Measurements from ENCODE around the gene TRPM7. TPM values are rescaled to one million over a fixed set of nuclear protein-coding genes. Genes with fewer than 3 reads are reported as not detected.

TRPM7 gene
- total and polyA plus RNA-seq, 7 donors = 3.7 to 53.7 (median 32.2) TPM

DNA sequence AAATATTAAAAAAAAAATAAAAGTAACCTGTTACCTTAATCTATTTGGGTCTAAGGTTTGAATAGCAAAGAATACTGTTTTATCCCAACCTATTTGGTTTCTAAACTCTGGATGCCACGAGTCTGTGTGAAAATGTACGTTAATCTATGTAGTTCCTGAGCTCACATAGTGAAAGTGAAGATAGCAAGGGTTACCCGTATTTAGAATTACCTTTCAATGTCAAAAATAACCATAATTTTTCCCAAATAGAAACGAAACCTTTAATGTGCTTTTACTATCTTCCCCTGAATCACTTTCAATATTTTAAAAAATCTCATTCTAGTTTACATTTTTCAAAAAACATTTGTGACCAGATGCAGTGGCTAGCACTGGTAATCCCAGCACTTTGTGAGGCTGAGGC is 134.4 kb downstream of the TRPM7 start:
- H3K4me3 ChIP-seq = no peak overlapping the region

DNA sequence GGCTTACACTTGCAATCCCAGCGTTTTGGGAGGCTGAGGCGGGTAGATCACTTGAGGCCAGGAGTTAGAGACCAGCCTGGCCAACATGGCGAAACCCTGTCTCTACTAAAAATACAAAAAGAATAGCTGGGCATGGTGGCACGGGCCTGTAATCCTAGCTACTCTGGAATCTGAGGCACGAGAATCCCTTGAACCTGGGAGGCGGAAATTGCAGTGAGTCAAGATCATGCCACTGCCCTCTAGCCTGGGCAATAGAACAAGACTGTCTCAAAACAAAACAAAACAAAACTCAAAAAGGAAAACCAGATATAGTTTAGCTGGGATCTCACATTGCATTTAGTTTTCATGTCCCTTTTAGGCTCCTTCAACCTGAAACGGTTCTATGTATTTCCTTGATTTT is 137.3 kb downstream of the TRPM7 start:
- Histone ChIP-seq H3K36me3 (no peaks in the 10 kb centered on the region), H3K4me1 (no peaks in the 10 kb centered on the region), H3K4me3 (no peak overlapping the region), H3K27me3 (no peaks in the 10 kb centered on the region), H3K27ac (no peak overlapping the region), H3K9me3 (no peaks in the 10 kb centered on the region)
- no peak for DNase-seq
- WGBS, 2 donors = 84 to 91% methylated on average over 7 of the region's 7 CpGs
- TF ChIP-seq EP300 (IDR thresholded peaks at IDR 0.05) = no peak
- TF ChIP-seq POLR2AphosphoS5 (IDR thresholded peaks at IDR 0.05) = no peak
- no peak for TF ChIP-seq POLR2A (IDR thresholded peaks at IDR 0.05)
- TF ChIP-seq, protein P1, sequence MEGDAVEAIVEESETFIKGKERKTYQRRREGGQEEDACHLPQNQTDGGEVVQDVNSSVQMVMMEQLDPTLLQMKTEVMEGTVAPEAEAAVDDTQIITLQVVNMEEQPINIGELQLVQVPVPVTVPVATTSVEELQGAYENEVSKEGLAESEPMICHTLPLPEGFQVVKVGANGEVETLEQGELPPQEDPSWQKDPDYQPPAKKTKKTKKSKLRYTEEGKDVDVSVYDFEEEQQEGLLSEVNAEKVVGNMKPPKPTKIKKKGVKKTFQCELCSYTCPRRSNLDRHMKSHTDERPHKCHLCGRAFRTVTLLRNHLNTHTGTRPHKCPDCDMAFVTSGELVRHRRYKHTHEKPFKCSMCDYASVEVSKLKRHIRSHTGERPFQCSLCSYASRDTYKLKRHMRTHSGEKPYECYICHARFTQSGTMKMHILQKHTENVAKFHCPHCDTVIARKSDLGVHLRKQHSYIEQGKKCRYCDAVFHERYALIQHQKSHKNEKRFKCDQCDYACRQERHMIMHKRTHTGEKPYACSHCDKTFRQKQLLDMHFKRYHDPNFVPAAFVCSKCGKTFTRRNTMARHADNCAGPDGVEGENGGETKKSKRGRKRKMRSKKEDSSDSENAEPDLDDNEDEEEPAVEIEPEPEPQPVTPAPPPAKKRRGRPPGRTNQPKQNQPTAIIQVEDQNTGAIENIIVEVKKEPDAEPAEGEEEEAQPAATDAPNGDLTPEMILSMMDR (IDR thresholded peaks at IDR 0.05) = no peak
- intact Hi-C loops (cut with DNase I) = no loop called here

More for the DNA sequence above, 134.4 kb downstream of the TRPM7 start:
- H3K36me3 ChIP-seq = no peaks in the 10 kb centered on the region
- H3K27me3 ChIP-seq = no peaks in the 10 kb centered on the region
- no peaks in the 10 kb centered on the region for H3K9me3 ChIP-seq
- TF ChIP-seq POLR2AphosphoS5 (IDR thresholded peaks at IDR 0.05) (no peak), EP300 (IDR thresholded peaks at IDR 0.05) (no peak), POLR2A (IDR thresholded peaks at IDR 0.05) (no peak)
- TF ChIP-seq, protein P1 (IDR thresholded peaks at IDR 0.05) = no peak
- H3K27ac ChIP-seq = no peak overlapping the region
- WGBS, 2 donors = 79 to 80% methylated on average over 4 of the region's 4 CpGs
- DNase-seq = no peak
- H3K4me1 ChIP-seq = no peaks in the 10 kb centered on the region
- intact Hi-C loops (cut with DNase I) = no loop called here

DNA sequence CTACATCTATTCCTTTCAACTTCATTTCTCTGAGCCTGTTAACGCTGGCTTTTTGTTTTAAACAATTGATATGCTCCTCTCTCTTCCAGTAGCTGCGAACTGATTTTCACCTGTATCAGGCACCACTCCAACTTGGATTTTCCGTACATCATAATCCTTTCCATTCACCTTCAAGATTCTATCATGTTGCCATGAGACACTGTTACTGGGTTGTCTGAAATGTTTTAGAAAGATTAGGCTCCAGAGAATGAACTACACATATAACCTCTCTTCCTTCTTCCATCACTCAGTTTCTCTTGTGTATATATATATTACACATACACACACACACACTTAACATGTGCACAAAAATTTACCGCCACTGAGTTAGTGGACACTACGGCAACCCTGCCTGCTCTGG is 140.0 kb downstream of the TRPM7 start, which contains the start of gene USP50:
Gene USP50 (minus strand): TSS at position 101 of the 400 bp plus-strand sequence. CDS start 141 bp downstream, outside the sequence.
- 90 to 94% methylated on average over 5 of the region's 5 CpGs for WGBS, 2 donors
- intact Hi-C loops (cut with DNase I) = no loop called here

GRCh38 chr15:50544368-50544767 is 142.2 kb downstream of the TRPM7 start:
- intact Hi-C loops (cut with DNase I) = no loop called here

More for the DNA sequence above, 140.0 kb downstream of the TRPM7 start, which contains the start of gene USP50:
- H3K27me3 ChIP-seq = no peaks in the 10 kb centered on the region
- no peak for TF ChIP-seq POLR2A (IDR thresholded peaks at IDR 0.05)
- TF ChIP-seq, protein P1 (IDR thresholded peaks at IDR 0.05) = no peak
- TF ChIP-seq EP300 (IDR thresholded peaks at IDR 0.05) = no peak
- TF ChIP-seq POLR2AphosphoS5 (IDR thresholded peaks at IDR 0.05) = no peak
- no peak within 1 kb of the TSS for H3K4me3 ChIP-seq
- no peak for DNase-seq
- H3K9me3 ChIP-seq = no peaks in the 10 kb centered on the region
- no peaks in the 10 kb centered on the region for H3K36me3 ChIP-seq
- no peaks in the 10 kb centered on the region for H3K4me1 ChIP-seq
- no peak within 1 kb of the TSS for H3K27ac ChIP-seq

More at GRCh38 chr15:50544368-50544767, 142.2 kb downstream of the TRPM7 start:
- Histone ChIP-seq H3K36me3 (no peaks in the 10 kb centered on the region), H3K4me1 (no peaks in the 10 kb centered on the region), H3K4me3 (no peak overlapping the region), H3K27me3 (no peaks in the 10 kb centered on the region), H3K27ac (no peak overlapping the region), H3K9me3 (no peaks in the 10 kb centered on the region)
- DNase-seq = no peak
- WGBS, 2 donors = 66 to 69% methylated on average over 5 of the region's 5 CpGs
- TF ChIP-seq, protein P1 (IDR thresholded peaks at IDR 0.05) = no peak
- TF ChIP-seq EP300 (IDR thresholded peaks at IDR 0.05) (no peak), POLR2A (IDR thresholded peaks at IDR 0.05) (no peak), POLR2AphosphoS5 (IDR thresholded peaks at IDR 0.05) (no peak)
